Stimulated activated CD4-positive, alpha-beta T cell treated with anti-CD3 and anti-CD28 coated beads, Interleukin-4, amount 100 ng/mL, for 24 hours (primary cell): ENCODE data around the gene FCRL1.

ENCODE experiments used
- DNase-seq: peaks from one replicate; pipeline ENCODE4 v3.0.0-alpha.2; 2020

The FCRL1 gene

DNA sequence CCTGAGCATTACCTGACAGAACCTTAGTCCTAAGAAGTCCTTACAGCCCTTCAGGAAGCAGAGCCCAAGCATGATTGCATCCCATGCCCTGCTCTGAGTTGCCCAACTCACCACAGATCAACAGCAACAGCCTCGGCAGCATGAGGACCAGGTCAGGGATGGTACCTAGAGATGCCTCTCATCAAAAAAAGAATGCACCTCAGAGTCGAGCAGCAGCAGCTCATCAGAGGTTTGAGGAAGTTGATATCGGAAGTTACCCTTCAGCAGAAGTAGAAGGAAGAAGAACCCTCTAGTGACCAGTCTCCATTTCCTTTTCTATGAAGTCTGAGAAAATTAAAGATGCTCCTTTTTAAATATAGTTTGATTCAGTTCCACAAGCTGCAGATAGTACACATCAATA is at the start of gene FCRL1:
Gene FCRL1, minus strand, starts transcription at position 225 of the 400 bp plus-strand sequence. Its CDS starts 83 bp downstream, at position 142.
- DNase-seq: no peak

GRCh38 chr1:157868654-157869053 is 48.7 kb upstream of the FCRL1 start:
- DNase-seq: no peak

DNA sequence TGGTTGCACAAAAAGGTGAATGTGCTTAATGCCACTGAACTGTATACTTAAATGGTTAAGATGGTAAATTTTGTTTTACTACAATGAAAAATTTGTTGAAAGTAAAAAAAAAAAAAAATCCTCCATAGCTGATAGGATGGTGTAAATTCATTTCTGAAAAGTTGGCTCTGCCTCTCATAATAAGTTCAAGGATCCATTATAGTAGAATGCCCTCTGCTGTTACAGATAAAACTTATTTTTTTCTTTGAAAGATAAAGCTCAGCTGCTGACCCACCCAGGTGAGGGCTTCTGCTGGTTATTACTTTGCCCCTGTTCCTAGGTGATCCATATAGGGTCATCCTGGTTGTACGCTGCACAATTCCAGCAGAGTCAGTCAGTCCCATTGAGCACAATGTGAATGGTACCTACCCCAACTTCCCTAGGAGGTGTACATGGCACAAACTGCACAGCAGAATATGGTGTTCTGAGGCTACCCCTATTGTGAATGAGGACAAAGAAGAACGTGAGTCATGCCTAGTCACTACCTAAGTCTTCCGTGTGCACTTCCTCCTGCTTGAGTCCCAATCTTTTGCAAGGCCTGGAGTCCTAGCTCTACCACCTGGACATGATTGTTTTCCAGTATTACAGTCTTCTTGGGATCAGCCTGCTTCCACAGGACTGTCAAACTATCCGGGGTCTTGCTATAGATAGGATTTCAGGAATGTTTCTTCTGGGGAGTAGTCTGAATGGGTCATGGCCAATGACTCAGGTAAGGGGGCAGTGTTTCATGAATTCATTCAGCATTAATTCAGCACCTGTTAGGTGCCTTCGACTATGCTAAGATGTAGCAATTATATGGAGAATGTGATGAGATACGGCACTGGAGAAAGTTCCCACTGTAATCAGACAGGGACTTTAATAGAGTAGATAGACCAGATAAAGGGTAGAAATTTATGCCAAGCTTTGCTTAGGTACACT is 42.5 kb upstream of the FCRL1 start:
- no peak for DNase-seq

DNA sequence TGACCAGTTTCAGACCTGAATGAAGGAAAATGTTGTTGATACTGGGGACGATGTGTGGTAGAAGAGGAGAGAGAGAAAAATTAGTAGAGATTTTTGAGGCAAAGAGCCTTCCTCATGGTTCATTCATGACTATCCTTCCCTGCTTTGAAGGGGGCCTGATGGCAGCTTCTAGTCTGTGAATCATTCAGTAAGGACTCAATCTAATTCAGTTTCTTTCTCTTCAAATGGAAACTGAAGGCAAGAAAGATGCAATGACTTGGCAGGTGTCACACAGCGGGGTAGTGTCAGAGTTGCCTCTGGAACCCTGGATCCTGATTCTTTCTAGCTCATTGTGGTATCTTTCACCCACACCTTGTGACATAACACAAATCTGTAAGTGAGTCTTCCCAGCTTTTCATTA is 36.6 kb upstream of the FCRL1 start:
- DNase-seq: no peak

DNA sequence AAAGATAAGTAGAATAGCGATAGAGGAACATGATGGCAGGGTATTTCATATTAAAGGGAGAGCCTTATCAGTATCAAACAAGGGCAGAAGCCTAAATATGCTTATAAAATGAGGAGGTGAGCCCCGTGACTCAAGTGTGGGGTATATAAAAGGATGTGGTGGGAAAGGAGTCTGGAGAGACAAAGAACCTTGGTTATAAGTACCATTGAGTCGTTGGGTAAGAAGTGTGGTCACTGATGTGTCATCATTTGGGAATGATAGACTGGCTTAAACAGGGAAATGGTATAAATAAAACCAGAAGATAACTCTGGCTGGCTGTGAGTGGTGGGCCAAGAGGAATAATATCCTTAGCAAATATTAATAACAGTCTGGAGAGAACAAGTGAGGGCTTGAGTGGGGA is 32.6 kb upstream of the FCRL1 start:
- DNase-seq: no peak

DNA sequence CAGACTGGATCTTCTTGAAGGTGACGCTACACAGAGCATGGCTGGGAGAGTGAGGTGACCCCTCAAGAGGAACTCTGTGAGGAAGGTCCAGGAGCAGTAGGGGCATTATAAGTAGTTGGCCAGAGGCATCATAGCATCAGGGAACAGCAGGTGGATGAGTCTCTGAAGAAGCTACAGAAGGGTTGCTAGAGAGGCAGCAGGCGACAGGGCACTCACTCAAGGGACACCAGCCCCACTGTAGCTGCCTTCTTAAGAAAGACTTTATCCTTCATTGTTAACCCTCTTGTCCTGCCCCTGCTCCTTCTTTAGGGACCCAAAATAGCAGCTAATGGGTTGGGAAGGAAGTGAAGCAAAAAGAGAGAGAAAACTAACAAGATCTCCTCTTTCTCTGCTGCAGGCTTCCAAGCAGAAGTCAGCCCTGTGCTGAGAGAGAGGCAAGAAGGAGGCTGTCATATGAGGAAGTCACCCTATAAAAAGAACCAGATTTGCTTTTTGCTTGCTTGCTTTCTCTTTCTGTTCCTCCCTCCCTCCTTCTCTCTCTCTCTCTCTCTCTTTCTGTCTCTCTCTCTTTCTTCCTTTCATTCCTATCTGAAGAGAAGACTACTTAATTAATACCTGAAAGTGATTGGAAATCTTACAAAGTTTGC is 29.4 kb upstream of the FCRL1 start:
- no peak for DNase-seq

DNA sequence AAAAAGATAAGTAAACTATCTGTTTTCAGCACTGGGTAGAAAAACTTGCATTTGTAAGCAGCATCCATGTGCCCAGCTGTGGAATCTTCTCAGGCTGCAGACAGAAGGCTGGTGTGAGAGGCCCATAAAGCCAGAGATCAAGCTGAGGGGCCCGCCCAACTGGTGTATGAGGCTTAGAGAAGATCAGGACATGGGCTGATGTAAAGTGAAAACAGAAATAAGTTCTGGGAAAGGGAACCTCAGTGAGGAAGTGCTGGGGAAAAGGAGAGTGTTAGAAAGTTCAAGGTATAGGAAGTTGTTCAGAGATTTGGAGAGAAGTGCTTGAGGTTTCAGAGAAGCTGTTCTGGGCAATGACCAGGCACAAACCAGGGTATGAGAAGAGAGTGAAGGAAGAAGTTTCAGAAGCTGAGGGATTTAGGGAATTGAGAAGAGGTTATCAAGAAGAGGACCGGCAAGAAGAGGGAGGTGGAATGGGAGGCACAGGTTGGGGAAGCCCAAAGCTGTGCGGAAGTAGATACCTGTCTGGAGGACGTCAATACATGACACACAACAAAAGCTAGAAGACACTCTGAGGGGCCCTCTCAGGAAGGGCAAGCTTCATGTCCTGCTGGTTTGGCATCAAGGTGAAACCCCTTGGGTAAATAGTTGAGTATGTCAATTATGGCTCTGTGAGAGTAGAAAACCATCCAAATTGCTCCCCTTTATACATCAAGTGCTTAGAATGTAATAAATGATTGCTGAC is 24.3 kb upstream of the FCRL1 start:
- DNase-seq: no peak

DNA sequence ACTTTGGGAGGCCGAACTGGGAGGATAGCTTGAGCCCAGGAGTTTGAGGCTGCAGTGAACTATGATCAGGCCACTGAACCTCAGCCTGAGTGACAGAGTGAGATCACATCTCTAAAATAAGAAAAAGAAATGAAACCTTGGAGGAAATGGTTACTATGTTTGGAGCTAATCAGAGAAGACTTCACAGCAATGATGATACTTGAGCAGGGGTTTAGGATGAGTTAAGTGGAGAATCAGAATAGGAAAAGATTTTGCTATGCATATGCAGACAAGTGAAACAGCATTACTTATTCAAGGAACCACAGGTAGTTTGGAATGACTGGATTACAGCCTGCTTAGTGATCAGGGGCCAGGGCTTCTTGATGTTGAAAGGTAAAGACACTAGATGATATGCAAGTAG is 23.0 kb upstream of the FCRL1 start:
- no peak for DNase-seq

DNA sequence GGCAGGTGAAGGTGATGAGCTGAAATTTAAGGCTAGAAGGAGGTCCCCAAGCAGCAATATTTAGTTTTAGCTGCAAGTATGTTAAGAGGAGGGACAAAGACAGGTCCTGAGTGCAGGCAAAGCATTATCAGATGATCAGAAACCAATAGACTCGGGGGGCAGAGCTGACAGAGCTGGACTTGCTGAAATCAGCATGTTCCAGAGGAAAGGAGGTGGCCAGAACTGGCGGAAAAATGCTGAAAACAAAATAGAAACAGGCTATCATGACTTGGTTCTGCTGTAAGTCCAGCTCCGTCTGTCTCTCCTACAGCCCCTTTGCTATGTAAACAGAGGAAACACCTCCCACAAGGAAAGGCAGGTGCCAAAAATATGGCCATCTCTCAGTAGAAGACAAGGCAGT is 21.8 kb upstream of the FCRL1 start, which contains the start of gene CD5L:
Gene CD5L, minus strand, starts transcription at position 101 of the 400 bp plus-strand sequence. CDS start 107 bp downstream, outside the sequence.
- no peak for DNase-seq

DNA sequence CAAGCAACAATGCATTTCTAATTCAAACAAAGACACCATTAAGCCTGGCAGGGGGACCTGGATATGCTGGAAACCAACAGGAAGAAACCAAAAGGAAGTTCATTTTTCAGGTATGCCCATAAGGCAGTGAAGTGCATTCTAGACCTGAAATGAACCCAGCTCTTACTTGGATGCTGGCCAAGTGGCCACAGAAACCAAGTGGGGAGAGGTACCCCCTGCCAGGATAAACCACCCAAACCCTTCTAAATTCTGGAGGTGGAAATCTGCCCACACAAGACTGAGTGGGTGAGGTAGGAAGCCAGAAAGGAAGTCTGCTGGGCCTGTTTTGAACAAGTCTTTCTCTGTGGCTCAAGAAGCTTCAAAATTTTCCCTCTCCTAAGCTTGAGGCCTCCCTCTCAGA is 19.0 kb upstream of the FCRL1 start:
- DNase-seq: no peak

DNA sequence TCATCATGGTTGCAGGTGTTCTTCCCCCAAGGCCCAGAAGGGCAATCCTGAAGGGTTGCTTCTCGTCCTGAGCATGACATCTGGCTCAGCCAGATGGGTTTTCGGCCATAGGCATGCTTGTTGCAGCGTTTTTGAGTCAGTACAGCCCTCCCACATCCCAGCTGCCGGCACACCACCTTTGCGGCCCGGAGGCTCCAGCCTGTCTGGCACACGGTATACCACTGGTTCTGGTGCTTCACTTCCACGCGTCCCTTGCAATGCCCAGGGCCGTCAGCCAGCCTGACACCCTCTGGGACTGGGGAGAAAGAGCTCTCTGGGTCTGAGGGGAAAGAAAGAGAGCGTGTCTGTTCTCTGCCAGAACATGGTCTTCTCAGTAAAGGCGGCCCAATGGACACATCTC is 14.5 kb upstream of the FCRL1 start:
- no peak for DNase-seq

GRCh38 chr1:157833145-157833544 is 13.2 kb upstream of the FCRL1 start:
- DNase-seq: no peak

- no peak for DNase-seq
Observed at GRCh38 chr1:157831968-157832626, 12.2 kb upstream of the FCRL1 start.

GRCh38 chr1:157830887-157831286 is 11.0 kb upstream of the FCRL1 start:
- DNase-seq: no peak

GRCh38 chr1:157829711-157830110 is 9.8 kb upstream of the FCRL1 start:
- no peak for DNase-seq

DNA sequence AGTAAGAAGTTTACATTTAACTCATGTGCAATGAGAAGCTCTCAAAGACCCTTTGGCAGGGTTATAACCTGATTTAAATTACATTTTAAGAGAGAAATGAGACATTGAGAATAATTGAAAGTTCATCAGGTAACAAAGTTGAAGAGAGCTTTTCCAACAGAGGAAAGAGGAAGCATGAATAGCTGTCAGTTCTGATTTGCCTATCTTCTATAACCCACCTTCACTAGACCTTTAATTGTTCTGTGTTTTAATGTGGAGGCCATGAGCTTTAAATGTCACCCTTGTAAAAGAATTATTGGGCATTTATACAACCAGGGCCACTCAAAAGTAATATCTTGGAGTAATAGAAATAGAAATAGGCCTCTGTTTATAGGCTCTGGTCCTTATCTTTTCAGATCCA is 9.3 kb upstream of the FCRL1 start:
- DNase-seq: no peak

DNA sequence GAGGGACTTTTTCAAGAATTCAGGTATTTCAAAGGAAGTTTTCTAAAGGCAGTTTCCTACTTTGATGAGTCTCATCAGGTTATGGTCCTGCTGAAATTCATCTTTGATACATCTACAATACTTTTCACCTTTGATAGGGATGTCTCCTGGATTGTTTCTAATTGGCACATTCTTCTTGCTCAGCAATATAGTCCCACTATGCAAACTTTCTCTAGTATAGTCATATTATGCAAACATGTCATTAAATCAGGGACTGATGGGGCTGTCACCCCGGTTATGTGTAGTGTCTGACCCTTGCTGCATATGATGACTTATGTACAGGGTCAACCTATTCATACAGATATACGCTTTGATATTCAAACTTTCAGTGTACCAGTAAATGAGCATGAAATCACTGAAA is 379 bp upstream of the FCRL1 start:
- no peak for DNase-seq

- no peak for DNase-seq
Observed at GRCh38 chr1:157819215-157819614, 705 bp downstream of the FCRL1 start.

GRCh38 chr1:157813269-157813668 is 6.7 kb downstream of the FCRL1 start:
- DNase-seq: no peak

DNA sequence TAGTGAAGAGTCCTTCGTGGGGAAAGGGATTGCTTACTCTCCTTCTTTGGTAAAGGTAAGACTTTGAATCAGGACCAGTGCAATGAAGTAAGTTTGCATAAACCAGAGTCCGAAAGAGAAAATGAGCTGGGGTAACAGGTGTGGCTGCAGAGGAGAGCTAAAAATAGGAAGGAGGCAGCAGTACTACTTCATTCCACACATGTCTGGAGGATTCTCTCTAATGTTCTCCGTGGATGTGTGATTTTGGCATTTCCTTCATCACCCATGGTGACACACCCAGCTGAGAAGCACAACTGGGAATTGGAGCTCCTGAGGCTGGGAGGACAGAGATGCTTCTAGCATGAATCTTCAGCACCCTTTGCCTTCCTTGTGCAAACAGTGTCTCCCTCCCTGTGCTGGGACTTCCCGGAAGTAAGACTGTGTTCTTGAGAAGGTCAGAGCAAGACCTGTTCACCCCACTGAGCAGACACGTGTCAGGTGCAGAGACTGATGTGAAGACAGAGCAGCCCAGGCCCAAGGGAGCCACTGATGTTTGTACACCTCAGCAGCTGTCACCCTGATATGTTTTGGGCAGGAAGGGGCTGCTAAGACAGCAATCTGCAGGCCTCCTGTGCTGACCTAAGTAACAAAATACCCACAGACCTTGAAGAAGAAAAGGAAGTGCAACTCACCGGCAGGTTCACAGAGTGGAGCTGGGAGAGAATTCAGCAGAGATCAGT is 13.3 kb downstream of the FCRL1 start:
- no peak for DNase-seq

- DNase-seq: no peak
Observed at GRCh38 chr1:157803851-157804250, 16.1 kb downstream of the FCRL1 start.

DNA sequence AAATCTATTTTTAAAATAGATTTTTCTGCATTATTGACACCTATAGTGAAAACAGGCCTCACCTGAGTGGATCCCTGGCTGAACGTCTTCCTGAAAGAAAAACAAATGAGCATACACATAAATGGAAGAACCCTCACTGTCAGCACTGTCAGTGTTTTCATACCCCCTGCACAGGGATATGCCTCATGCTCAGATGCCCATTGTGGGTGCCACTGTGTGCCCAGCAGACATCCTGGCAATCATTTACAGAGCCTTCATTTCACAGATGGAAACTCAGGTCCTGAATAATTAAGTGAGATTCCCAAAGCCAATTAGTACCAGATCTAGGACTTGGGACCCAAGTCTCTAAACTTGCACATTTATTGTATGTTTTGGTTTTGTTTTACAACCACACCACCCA is 19.9 kb downstream of the FCRL1 start:
- no peak for DNase-seq
